HepG2 (cell line): ENCODE data around the gene ABCG8. TPM values are rescaled to one million over a fixed set of nuclear protein-coding genes. Genes with fewer than 3 reads are reported as not detected.

Source experiments
- BRD4 ChIP-seq: sonication (generic); formaldehyde crosslinking; IDR thresholded peaks from 2 replicates; pipeline ENCODE4 v1.4.0; 2020; ENCODE audit warnings: missing genetic modification reagents
- GATA4 ChIP-seq: sonication (generic); IDR thresholded peaks from 2 replicates; pipeline ENCODE4 v1.6.1; 2016; ENCODE audit warnings: antibody characterized with exemption, low read depth, borderline replicate concordance
- KDM3A ChIP-seq: IDR thresholded peaks from 2 replicates; pipeline ENCODE4 v1.6.1; 2018; ENCODE audit warnings: low read depth, missing compliant biosample characterization
- POLR2A ChIP-seq, 2 experiments: IDR thresholded peaks; 2 replicates each; pipeline ENCODE4 v1.6.1; 2011; ENCODE audit warnings: low read depth in 2 of 2, low read length in 2 of 2, mild to moderate bottlenecking in 1 of 2, moderate library complexity in 1 of 2; ENCODE audit not compliant: insufficient read depth in 1 of 2
- ZNF30 ChIP-seq: sonication (generic); formaldehyde crosslinking; IDR thresholded peaks from 2 replicates; pipeline ENCODE4 v1.5.0; 2020; ENCODE audit warnings: mild to moderate bottlenecking, missing genetic modification reagents
- ZNF317 ChIP-seq: sonication (generic); formaldehyde crosslinking; IDR thresholded peaks from 2 replicates; pipeline ENCODE4 v1.5.0; 2020; ENCODE audit warnings: mild to moderate bottlenecking, missing genetic modification reagents
- ZNF879 ChIP-seq: sonication (generic); formaldehyde crosslinking; IDR thresholded peaks from 2 replicates; pipeline ENCODE4 v1.8.1; 2023; ENCODE audit warnings: missing genetic modification reagents
- polyA plus RNA-seq, 8 experiments: library from polyadenylated mRNA; depleted of rRNA in 3 of 8; stranded (reverse) in 7 of 8; unstranded in 1 of 8; fragments of >200 nt; fragmentation: Illumina TruSeq in 4 of 8; extraction: Trizol in 4 of 8; gene quantifications; 2 replicates each; pipeline versions ENCODE4 v1.2.1 to v1.2.3, GENCODE V29; 2011 to 2016; ENCODE audit warnings: low read depth in 4 of 8, missing spikeins in 1 of 8, mixed read lengths in 1 of 8; ENCODE audit not compliant: insufficient read depth in 1 of 8
- total RNA-seq, 5 experiments: library from RNA; depleted of rRNA; stranded (reverse); fragments of >200 nt; fragmentation: Illumina TruSeq; extraction: Trizol; gene quantifications; 2 replicates each; pipeline ENCODE4 v1.2.3, GENCODE V29; 2016; ENCODE audit warnings: low read depth in 1 of 5
- TF ChIP-seq, protein P1 (sequence below): sonication (generic); formaldehyde crosslinking; IDR thresholded peaks from 2 replicates; pipeline ENCODE4 v1.5.0; 2020; ENCODE audit warnings: mild to moderate bottlenecking, missing genetic modification reagents
- TF ChIP-seq, protein P2 (sequence below), 2 experiments: fragments of 450-650 bp in 1 of 2; sonication (generic) in 1 of 2; formaldehyde crosslinking; IDR thresholded peaks; 2 replicates each; pipeline versions ENCODE4 v1.5.0 to v1.8.0; 2020 to 2022; ENCODE audit warnings: mild to moderate bottlenecking in 1 of 2, missing genetic modification reagents in 1 of 2
- TF ChIP-seq, protein P3 (sequence below): sonication (generic); formaldehyde crosslinking; conservative IDR thresholded peaks from 2 replicates; pipeline ENCODE4 v1.8.0; 2022; ENCODE audit warnings: mild to moderate bottlenecking, moderate library complexity, missing genetic modification reagents
- TF ChIP-seq, protein P4 (sequence below): sonication (generic); formaldehyde crosslinking; IDR thresholded peaks from one replicate; pipeline ENCODE4 v1.5.1; 2020; ENCODE audit warnings: mild to moderate bottlenecking, missing genetic modification reagents; ENCODE audit errors: not compliant biosample characterization
- TF ChIP-seq, protein P5 (sequence below), 2 experiments: IDR thresholded peaks; 2 replicates each; pipeline ENCODE4 v1.6.1; 2011 to 2012; ENCODE audit warnings: low read length in 2 of 2, borderline replicate concordance in 1 of 2, low read depth in 1 of 2, mild to moderate bottlenecking in 1 of 2, moderate library complexity in 1 of 2

Gene ABCG8
- total and polyA plus RNA-seq, 2 of the 13 experiments (the other 11 are each of a cell fraction or from before 2014, with no cell fraction given): 8.1 to 8.8 TPM

GRCh38 chr2:43882312-43882711 is 43.5 kb downstream of the ABCG8 start (continued):
- TF ChIP-seq, protein P1, sequence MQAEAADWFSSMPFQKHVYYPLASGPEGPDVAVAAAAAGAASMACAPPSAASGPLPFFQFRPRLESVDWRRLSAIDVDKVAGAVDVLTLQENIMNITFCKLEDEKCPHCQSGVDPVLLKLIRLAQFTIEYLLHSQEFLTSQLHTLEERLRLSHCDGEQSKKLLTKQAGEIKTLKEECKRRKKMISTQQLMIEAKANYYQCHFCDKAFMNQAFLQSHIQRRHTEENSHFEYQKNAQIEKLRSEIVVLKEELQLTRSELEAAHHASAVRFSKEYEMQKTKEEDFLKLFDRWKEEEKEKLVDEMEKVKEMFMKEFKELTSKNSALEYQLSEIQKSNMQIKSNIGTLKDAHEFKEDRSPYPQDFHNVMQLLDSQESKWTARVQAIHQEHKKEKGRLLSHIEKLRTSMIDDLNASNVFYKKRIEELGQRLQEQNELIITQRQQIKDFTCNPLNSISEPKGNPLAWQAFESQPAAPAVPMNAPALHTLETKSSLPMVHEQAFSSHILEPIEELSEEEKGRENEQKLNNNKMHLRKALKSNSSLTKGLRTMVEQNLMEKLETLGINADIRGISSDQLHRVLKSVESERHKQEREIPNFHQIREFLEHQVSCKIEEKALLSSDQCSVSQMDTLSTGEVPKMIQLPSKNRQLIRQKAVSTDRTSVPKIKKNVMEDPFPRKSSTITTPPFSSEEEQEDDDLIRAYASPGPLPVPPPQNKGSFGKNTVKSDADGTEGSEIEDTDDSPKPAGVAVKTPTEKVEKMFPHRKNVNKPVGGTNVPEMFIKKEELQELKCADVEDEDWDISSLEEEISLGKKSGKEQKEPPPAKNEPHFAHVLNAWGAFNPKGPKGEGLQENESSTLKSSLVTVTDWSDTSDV (CRISPR knock-in tag): no peak
- TF ChIP-seq, protein P2, sequence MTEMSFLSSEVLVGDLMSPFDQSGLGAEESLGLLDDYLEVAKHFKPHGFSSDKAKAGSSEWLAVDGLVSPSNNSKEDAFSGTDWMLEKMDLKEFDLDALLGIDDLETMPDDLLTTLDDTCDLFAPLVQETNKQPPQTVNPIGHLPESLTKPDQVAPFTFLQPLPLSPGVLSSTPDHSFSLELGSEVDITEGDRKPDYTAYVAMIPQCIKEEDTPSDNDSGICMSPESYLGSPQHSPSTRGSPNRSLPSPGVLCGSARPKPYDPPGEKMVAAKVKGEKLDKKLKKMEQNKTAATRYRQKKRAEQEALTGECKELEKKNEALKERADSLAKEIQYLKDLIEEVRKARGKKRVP (CRISPR knock-in tag; IDR thresholded peaks at IDR 0.05): peak in 1 of 2 experiments; percentile 74; a peak in 2 of 4 replicates
- 0 out of 4 replicates have a peak, but pooled peaks of 1 of the 2 experiments have one; percentile 13 for TF ChIP-seq POLR2A (IDR thresholded peaks at IDR 0.05; ENCODE audit: insufficient read depth in 1 of 2, low read depth in 2 of 2, low read length in 2 of 2)
- TF ChIP-seq GATA4: no peak
- no peak for TF ChIP-seq KDM3A (CRISPR knock-in tag)
- TF ChIP-seq BRD4 (CRISPR knock-in tag): no peak
- TF ChIP-seq, protein P3, sequence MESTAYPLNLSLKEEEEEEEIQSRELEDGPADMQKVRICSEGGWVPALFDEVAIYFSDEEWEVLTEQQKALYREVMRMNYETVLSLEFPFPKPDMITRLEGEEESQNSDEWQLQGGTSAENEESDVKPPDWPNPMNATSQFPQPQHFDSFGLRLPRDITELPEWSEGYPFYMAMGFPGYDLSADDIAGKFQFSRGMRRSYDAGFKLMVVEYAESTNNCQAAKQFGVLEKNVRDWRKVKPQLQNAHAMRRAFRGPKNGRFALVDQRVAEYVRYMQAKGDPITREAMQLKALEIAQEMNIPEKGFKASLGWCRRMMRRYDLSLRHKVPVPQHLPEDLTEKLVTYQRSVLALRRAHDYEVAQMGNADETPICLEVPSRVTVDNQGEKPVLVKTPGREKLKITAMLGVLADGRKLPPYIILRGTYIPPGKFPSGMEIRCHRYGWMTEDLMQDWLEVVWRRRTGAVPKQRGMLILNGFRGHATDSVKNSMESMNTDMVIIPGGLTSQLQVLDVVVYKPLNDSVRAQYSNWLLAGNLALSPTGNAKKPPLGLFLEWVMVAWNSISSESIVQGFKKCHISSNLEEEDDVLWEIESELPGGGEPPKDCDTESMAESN (CRISPR knock-in tag): no peak
- TF ChIP-seq ZNF879 (CRISPR knock-in tag): 0 out of 2 replicates have a peak, but pooled peaks have one; percentile 53
- TF ChIP-seq, protein P4, sequence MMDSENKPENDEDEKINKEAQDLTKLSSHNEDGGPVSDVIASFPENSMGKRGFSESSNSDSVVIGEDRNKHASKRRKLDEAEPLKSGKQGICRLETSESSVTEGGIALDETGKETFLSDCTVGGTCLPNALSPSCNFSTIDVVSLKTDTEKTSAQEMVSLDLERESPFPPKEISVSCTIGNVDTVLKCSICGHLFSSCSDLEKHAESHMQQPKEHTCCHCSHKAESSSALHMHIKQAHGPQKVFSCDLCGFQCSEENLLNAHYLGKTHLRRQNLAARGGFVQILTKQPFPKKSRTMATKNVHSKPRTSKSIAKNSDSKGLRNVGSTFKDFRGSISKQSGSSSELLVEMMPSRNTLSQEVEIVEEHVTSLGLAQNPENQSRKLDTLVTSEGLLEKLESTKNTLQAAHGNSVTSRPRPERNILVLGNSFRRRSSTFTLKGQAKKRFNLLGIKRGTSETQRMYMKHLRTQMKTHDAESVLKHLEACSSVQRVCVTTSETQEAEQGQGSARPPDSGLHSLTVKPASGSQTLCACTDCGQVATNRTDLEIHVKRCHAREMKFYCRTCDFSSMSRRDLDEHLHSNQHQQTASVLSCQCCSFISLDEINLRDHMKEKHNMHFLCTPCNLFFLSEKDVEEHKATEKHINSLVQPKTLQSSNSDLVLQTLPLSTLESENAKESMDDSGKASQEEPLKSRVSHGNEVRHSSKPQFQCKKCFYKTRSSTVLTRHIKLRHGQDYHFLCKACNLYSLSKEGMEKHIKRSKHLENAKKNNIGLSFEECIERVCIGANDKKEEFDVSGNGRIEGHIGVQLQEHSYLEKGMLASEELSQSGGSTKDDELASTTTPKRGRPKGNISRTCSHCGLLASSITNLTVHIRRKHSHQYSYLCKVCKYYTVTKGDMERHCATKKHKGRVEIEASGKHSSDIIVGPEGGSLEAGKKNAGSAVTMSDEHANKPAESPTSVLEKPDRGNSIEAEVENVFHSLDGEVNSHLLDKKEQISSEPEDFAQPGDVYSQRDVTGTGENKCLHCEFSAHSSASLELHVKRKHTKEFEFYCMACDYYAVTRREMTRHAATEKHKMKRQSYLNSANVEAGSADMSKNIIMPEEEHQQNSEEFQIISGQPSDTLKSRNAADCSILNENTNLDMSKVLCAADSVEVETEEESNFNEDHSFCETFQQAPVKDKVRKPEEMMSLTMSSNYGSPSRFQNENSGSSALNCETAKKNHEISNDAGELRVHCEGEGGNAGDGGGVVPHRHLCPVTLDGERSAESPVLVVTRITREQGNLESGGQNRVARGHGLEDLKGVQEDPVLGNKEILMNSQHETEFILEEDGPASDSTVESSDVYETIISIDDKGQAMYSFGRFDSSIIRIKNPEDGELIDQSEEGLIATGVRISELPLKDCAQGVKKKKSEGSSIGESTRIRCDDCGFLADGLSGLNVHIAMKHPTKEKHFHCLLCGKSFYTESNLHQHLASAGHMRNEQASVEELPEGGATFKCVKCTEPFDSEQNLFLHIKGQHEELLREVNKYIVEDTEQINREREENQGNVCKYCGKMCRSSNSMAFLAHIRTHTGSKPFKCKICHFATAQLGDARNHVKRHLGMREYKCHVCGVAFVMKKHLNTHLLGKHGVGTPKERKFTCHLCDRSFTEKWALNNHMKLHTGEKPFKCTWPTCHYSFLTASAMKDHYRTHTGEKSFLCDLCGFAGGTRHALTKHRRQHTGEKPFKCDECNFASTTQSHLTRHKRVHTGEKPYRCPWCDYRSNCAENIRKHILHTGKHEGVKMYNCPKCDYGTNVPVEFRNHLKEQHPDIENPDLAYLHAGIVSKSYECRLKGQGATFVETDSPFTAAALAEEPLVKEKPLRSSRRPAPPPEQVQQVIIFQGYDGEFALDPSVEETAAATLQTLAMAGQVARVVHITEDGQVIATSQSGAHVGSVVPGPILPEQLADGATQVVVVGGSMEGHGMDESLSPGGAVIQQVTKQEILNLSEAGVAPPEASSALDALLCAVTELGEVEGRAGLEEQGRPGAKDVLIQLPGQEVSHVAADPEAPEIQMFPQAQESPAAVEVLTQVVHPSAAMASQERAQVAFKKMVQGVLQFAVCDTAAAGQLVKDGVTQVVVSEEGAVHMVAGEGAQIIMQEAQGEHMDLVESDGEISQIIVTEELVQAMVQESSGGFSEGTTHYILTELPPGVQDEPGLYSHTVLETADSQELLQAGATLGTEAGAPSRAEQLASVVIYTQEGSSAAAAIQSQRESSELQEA: no peak
- no peak for TF ChIP-seq ZNF30 (CRISPR knock-in tag)
- peak; percentile 94 for TF ChIP-seq ZNF317 (CRISPR knock-in tag)
- TF ChIP-seq, protein P5, sequence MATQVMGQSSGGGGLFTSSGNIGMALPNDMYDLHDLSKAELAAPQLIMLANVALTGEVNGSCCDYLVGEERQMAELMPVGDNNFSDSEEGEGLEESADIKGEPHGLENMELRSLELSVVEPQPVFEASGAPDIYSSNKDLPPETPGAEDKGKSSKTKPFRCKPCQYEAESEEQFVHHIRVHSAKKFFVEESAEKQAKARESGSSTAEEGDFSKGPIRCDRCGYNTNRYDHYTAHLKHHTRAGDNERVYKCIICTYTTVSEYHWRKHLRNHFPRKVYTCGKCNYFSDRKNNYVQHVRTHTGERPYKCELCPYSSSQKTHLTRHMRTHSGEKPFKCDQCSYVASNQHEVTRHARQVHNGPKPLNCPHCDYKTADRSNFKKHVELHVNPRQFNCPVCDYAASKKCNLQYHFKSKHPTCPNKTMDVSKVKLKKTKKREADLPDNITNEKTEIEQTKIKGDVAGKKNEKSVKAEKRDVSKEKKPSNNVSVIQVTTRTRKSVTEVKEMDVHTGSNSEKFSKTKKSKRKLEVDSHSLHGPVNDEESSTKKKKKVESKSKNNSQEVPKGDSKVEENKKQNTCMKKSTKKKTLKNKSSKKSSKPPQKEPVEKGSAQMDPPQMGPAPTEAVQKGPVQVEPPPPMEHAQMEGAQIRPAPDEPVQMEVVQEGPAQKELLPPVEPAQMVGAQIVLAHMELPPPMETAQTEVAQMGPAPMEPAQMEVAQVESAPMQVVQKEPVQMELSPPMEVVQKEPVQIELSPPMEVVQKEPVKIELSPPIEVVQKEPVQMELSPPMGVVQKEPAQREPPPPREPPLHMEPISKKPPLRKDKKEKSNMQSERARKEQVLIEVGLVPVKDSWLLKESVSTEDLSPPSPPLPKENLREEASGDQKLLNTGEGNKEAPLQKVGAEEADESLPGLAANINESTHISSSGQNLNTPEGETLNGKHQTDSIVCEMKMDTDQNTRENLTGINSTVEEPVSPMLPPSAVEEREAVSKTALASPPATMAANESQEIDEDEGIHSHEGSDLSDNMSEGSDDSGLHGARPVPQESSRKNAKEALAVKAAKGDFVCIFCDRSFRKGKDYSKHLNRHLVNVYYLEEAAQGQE (IDR thresholded peaks at IDR 0.05; ENCODE audit: borderline replicate concordance in 1 of 2, low read depth in 1 of 2, low read length in 2 of 2): no peak
